ENCODE results near the gene TMEM38A.

The TMEM38A gene
- total RNA-seq: 0.91 to 3.8 (median 2.4) reads per million in 4 experiments

GRCh38 chr19:16660763-16661479 lies at the start of gene TMEM38A:
TSS of gene TMEM38A (plus strand) at chr19:16661139. CDS start at chr19:16661218, 79 bp downstream.
- peak; percentile 27 for DNase-seq

- no peak for DNase-seq
These were observed 48.3 kb upstream of the TMEM38A start for GRCh38 chr19:16612636-16613035.

- DNase-seq: no peak
These were observed 47.1 kb upstream of the TMEM38A start for GRCh38 chr19:16613841-16614240.

- no peak for DNase-seq
These were observed 46.0 kb upstream of the TMEM38A start for GRCh38 chr19:16614941-16615340.

- DNase-seq: no peak
These were observed 45.1 kb upstream of the TMEM38A start for GRCh38 chr19:16615808-16616207.

- DNase-seq: no peak
These were observed 42.7 kb upstream of the TMEM38A start for GRCh38 chr19:16618248-16618647.

- DNase-seq: no peak
These were observed 41.5 kb upstream of the TMEM38A start for GRCh38 chr19:16619457-16619856.

GRCh38 chr19:16620018-16620417 lies 40.9 kb upstream of the TMEM38A start:
- DNase-seq: no peak

- DNase-seq: no peak
These were observed 40.4 kb upstream of the TMEM38A start for GRCh38 chr19:16620584-16620983.

GRCh38 chr19:16621165-16621800 lies 39.7 kb upstream of the TMEM38A start:
- DNase-seq: no peak

GRCh38 chr19:16623066-16623465 lies 37.9 kb upstream of the TMEM38A start:
- DNase-seq: no peak

- DNase-seq: no peak
These were observed 37.4 kb upstream of the TMEM38A start for GRCh38 chr19:16623576-16623975.

GRCh38 chr19:16624236-16624635 lies 36.7 kb upstream of the TMEM38A start:
- no peak for DNase-seq

GRCh38 chr19:16625163-16625958 lies 35.6 kb upstream of the TMEM38A start:
- no peak for DNase-seq

- DNase-seq: no peak
These were observed 34.1 kb upstream of the TMEM38A start for GRCh38 chr19:16626796-16627192.

- peak; percentile 6 for DNase-seq
These were observed 33.6 kb upstream of the TMEM38A start for GRCh38 chr19:16627193-16627927.

GRCh38 chr19:16627928-16628182 lies 33.1 kb upstream of the TMEM38A start:
- DNase-seq: no peak

- peak; percentile 94 for DNase-seq
These were observed 32.6 kb upstream of the TMEM38A start, which contains the start of gene MED26 for GRCh38 chr19:16628183-16628983. TSS of gene MED26 (minus strand) at chr19:16628204. CDS start at chr19:16627943, 261 bp downstream.

- DNase-seq: no peak
These were observed 31.8 kb upstream of the TMEM38A start for GRCh38 chr19:16628984-16629691.

GRCh38 chr19:16631465-16631864 lies 29.5 kb upstream of the TMEM38A start:
- DNase-seq: no peak

GRCh38 chr19:16637535-16637934 lies 23.4 kb upstream of the TMEM38A start:
- no peak for DNase-seq

GRCh38 chr19:16638666-16639065 lies 22.3 kb upstream of the TMEM38A start:
- DNase-seq: no peak
